ENCODE measurements around the gene TMEM119. TPM values are rescaled to one million over a fixed set of nuclear protein-coding genes. Genes with fewer than 3 reads are reported as not detected.

The TMEM119 gene
- total and polyA plus RNA-seq, 2 of the 13 experiments (the other 11 are each of a cell fraction or from before 2014, with no cell fraction given) = not detected

DNA sequence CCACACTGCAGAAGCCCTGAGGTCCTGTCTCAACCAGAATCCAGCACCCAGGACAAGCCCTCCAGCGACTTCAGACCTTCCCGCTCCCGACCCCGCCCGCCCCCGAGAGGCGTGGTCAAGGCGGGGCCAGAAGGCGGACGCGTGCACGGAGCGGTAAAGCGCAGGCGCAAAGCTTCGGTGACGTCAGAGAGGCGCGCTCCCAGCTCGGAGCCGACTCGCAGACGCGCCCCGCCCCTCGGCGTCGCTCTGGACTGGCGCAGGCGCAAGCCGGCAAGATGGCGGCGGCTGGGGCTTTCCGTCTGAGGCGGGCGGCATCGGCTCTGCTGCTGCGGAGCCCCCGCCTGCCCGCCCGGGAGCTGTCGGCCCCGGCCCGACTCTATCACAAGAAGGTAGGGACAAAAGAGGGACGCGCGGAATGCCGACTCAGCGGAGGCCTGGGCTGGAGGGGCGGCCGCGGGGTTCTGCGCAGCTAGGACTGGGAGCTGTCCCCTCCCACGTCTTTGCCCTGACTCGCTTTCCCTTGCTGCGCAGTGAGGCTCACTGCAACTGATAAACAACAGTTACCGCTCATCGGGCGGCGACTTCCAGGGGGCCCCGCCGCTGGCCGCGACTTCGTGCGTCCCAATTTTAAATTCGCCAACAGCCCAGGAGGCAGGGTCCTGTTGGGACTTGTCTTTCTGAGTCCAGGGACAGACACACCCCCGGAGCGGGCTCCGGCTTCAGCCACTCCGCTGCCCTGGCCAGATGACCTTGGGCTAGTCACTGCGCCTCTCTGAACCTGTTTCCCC, 35.3 kb downstream of the TMEM119 start, which contains the start of gene ISCU (continued):
- TF ChIP-seq, protein P1, sequence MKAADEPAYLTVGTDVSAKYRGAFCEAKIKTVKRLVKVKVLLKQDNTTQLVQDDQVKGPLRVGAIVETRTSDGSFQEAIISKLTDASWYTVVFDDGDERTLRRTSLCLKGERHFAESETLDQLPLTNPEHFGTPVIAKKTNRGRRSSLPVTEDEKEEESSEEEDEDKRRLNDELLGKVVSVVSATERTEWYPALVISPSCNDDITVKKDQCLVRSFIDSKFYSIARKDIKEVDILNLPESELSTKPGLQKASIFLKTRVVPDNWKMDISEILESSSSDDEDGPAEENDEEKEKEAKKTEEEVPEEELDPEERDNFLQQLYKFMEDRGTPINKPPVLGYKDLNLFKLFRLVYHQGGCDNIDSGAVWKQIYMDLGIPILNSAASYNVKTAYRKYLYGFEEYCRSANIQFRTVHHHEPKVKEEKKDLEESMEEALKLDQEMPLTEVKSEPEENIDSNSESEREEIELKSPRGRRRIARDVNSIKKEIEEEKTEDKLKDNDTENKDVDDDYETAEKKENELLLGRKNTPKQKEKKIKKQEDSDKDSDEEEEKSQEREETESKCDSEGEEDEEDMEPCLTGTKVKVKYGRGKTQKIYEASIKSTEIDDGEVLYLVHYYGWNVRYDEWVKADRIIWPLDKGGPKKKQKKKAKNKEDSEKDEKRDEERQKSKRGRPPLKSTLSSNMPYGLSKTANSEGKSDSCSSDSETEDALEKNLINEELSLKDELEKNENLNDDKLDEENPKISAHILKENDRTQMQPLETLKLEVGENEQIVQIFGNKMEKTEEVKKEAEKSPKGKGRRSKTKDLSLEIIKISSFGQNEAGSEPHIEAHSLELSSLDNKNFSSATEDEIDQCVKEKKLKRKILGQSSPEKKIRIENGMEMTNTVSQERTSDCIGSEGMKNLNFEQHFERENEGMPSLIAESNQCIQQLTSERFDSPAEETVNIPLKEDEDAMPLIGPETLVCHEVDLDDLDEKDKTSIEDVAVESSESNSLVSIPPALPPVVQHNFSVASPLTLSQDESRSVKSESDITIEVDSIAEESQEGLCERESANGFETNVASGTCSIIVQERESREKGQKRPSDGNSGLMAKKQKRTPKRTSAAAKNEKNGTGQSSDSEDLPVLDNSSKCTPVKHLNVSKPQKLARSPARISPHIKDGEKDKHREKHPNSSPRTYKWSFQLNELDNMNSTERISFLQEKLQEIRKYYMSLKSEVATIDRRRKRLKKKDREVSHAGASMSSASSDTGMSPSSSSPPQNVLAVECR (CRISPR knock-in tag; IDR thresholded peaks at IDR 0.05; ENCODE audit: borderline replicate concordance) = peak; percentile 96
- TF ChIP-seq PCBP1 (IDR thresholded peaks at IDR 0.05; ENCODE audit: borderline replicate concordance, low read depth, low read length) (no peak), TOE1 (CRISPR knock-in tag; IDR thresholded peaks at IDR 0.05) (no peak; the same call in 1 of the 2 replicates), WIZ (CRISPR knock-in tag; IDR thresholded peaks at IDR 0.05) (no peak), ZNF879 (CRISPR knock-in tag; IDR thresholded peaks at IDR 0.05) (no peak), NCOA5 (CRISPR knock-in tag; IDR thresholded peaks at IDR 0.05) (no peak), ZNF773 (CRISPR knock-in tag; IDR thresholded peaks at IDR 0.05; ENCODE audit: borderline replicate concordance) (no peak; the same call in 1 of the 2 replicates), SCMH1 (CRISPR knock-in tag; IDR thresholded peaks at IDR 0.05; ENCODE audit: borderline replicate concordance) (no peak), ZNF552 (CRISPR knock-in tag; IDR thresholded peaks at IDR 0.05; ENCODE audit: borderline replicate concordance) (no peak), ZKSCAN5 (CRISPR knock-in tag; IDR thresholded peaks at IDR 0.05) (no peak), FOXM1 (CRISPR knock-in tag; IDR thresholded peaks at IDR 0.05) (no peak), ZNF558 (CRISPR knock-in tag; IDR thresholded peaks at IDR 0.05; ENCODE audit: borderline replicate concordance) (peak; percentile 71; the same call in 1 of the 2 replicates)
- TF ChIP-seq, protein P2, sequence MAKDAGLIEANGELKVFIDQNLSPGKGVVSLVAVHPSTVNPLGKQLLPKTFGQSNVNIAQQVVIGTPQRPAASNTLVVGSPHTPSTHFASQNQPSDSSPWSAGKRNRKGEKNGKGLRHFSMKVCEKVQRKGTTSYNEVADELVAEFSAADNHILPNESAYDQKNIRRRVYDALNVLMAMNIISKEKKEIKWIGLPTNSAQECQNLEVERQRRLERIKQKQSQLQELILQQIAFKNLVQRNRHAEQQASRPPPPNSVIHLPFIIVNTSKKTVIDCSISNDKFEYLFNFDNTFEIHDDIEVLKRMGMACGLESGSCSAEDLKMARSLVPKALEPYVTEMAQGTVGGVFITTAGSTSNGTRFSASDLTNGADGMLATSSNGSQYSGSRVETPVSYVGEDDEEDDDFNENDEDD (CRISPR knock-in tag; IDR thresholded peaks at IDR 0.05; ENCODE audit: borderline replicate concordance) = peak; percentile 97
- TF ChIP-seq, protein P3, sequence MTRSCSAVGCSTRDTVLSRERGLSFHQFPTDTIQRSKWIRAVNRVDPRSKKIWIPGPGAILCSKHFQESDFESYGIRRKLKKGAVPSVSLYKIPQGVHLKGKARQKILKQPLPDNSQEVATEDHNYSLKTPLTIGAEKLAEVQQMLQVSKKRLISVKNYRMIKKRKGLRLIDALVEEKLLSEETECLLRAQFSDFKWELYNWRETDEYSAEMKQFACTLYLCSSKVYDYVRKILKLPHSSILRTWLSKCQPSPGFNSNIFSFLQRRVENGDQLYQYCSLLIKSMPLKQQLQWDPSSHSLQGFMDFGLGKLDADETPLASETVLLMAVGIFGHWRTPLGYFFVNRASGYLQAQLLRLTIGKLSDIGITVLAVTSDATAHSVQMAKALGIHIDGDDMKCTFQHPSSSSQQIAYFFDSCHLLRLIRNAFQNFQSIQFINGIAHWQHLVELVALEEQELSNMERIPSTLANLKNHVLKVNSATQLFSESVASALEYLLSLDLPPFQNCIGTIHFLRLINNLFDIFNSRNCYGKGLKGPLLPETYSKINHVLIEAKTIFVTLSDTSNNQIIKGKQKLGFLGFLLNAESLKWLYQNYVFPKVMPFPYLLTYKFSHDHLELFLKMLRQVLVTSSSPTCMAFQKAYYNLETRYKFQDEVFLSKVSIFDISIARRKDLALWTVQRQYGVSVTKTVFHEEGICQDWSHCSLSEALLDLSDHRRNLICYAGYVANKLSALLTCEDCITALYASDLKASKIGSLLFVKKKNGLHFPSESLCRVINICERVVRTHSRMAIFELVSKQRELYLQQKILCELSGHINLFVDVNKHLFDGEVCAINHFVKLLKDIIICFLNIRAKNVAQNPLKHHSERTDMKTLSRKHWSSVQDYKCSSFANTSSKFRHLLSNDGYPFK (CRISPR knock-in tag; IDR thresholded peaks at IDR 0.05; ENCODE audit: borderline replicate concordance) = peak; percentile 75; the same call in 1 of the 2 replicates
- TF ChIP-seq, protein P4, sequence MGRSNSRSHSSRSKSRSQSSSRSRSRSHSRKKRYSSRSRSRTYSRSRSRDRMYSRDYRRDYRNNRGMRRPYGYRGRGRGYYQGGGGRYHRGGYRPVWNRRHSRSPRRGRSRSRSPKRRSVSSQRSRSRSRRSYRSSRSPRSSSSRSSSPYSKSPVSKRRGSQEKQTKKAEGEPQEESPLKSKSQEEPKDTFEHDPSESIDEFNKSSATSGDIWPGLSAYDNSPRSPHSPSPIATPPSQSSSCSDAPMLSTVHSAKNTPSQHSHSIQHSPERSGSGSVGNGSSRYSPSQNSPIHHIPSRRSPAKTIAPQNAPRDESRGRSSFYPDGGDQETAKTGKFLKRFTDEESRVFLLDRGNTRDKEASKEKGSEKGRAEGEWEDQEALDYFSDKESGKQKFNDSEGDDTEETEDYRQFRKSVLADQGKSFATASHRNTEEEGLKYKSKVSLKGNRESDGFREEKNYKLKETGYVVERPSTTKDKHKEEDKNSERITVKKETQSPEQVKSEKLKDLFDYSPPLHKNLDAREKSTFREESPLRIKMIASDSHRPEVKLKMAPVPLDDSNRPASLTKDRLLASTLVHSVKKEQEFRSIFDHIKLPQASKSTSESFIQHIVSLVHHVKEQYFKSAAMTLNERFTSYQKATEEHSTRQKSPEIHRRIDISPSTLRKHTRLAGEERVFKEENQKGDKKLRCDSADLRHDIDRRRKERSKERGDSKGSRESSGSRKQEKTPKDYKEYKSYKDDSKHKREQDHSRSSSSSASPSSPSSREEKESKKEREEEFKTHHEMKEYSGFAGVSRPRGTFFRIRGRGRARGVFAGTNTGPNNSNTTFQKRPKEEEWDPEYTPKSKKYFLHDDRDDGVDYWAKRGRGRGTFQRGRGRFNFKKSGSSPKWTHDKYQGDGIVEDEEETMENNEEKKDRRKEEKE (IDR thresholded peaks at IDR 0.05) = no peak
